GM12878 (cell line): Measurements from ENCODE around the gene KRTAP10-5. TPM values are rescaled to one million over a fixed set of nuclear protein-coding genes. Genes with fewer than 3 reads are reported as not detected.

ENCODE experiments used
- ATAC-seq: fragments of 200-7000 bp; cut with Tn5 transposase; 3 replicates; pipeline ENCODE4 v1.9.1; 2020; ENCODE audit warnings: mild to moderate bottlenecking, moderate library complexity
- BruUV-seq: library from RNA; stranded (reverse); fragments of 400-500 nt; replicated peaks from 2 replicates; lab custom pipeline; 2021; lab: Mats Ljungman, UMichigan
- CTCF ChIA-PET: fragments of 300-600 bp; sonication (Branson Sonifier 250); formaldehyde crosslinking; extraction: SDS; loops from one replicate; lab custom pipeline; 2021; ENCODE audit warnings: inconsistent platforms; lab: Yijun Ruan, JAX
- POLR2A ChIA-PET: fragments of 350-600 bp; formaldehyde crosslinking; extraction: SDS; loops from one replicate; lab custom pipeline; 2021; ENCODE audit warnings: inconsistent platforms; lab: Charles Lee
- RAD21 ChIA-PET: fragments of 300-600 bp; sonication (Branson Sonifier 250); formaldehyde crosslinking; loops from one replicate; lab custom pipeline; 2023; ENCODE audit warnings: antibody characterized with exemption; ENCODE audit not compliant: unreplicated experiment; lab: Charles Lee
- SMC1A ChIA-PET: fragments of 300-600 bp; sonication (Branson Sonifier 250); formaldehyde crosslinking; loops from one replicate; lab custom pipeline; 2023; ENCODE audit not compliant: unreplicated experiment, uncharacterized antibody; lab: Charles Lee
- DNase-seq: peaks from one replicate; pipeline ENCODE4 v3.0.0-alpha.2; 2011; ENCODE audit warnings: low read depth, low spot score
- FAIRE-seq: peaks from 3 replicates; lab custom pipeline; 2011; peaks lifted over from hg19 to GRCh38; lab: Jason Lieb, UNC
- H2AFZ ChIP-seq: 2 replicates; pipeline ENCODE4 v1.6.0; 2011; ENCODE audit warnings: low read depth, low read length, control low read depth; ENCODE audit not compliant: control insufficient read depth
- H3K27ac ChIP-seq: 2 replicates; pipeline ENCODE4 v1.5.1; 2011; ENCODE audit warnings: control low read depth; ENCODE audit not compliant: control insufficient read depth, insufficient read depth
- H3K27me3 ChIP-seq, 2 experiments: replicated peaks in 1 of 2; 2 replicates each; pipeline versions ENCODE4 v1.6.0 to v1.6.1; 2011; ENCODE audit warnings: low read length in 1 of 2; ENCODE audit not compliant: control insufficient read depth in 2 of 2, insufficient read depth in 2 of 2
- H3K36me3 ChIP-seq, 2 experiments: 2 replicates each; pipeline ENCODE4 v1.5.1; 2011; ENCODE audit warnings: low read length in 1 of 2; ENCODE audit not compliant: control insufficient read depth in 2 of 2, insufficient read depth in 2 of 2
- H3K4me1 ChIP-seq: 2 replicates; pipeline ENCODE4 v1.6.1; 2011; ENCODE audit warnings: mild to moderate bottlenecking, low read length, moderate library complexity, mixed read lengths; ENCODE audit not compliant: control insufficient read depth, insufficient read depth
- H3K4me2 ChIP-seq: 2 replicates; pipeline ENCODE4 v1.6.0; 2011; ENCODE audit warnings: control low read depth; ENCODE audit not compliant: control insufficient read depth, insufficient read depth
- H3K4me3 ChIP-seq: fragments of 200-600 bp; sonication (generic); 2 replicates; pipeline ENCODE4 v1.5.1; 2016
- H3K79me2 ChIP-seq: 2 replicates; pipeline ENCODE4 v1.6.0; 2011; ENCODE audit warnings: low read length; ENCODE audit not compliant: control insufficient read depth, insufficient read depth
- H3K9ac ChIP-seq: 2 replicates; pipeline ENCODE4 v1.8.0; 2011; ENCODE audit warnings: low read length, control low read depth, mixed read lengths; ENCODE audit not compliant: control insufficient read depth, insufficient read depth
- H3K9me3 ChIP-seq: replicated peaks from 3 replicates; pipeline ENCODE4 v1.5.1; 2011; ENCODE audit warnings: mild to moderate bottlenecking, low read length; ENCODE audit not compliant: control insufficient read depth, insufficient read depth
- H4K20me1 ChIP-seq: 2 replicates; pipeline ENCODE4 v1.6.0; 2011; ENCODE audit not compliant: control insufficient read depth, insufficient read depth
- CHD2 ChIP-seq: IDR thresholded peaks from 2 replicates; pipeline ENCODE4 v1.6.1; 2011; ENCODE audit warnings: low read depth, low read length, improper control_type of control experiment, borderline replicate concordance
- CREM ChIP-seq: IDR thresholded peaks from 2 replicates; pipeline ENCODE4 v1.6.1; 2014; ENCODE audit warnings: antibody characterized with exemption, low read depth
- FOXK2 ChIP-seq: fragments of 450-650 bp; IDR thresholded peaks from 2 replicates; pipeline ENCODE4 v1.6.1; 2017; ENCODE audit warnings: mild to moderate bottlenecking, moderate library complexity
- GATAD2B ChIP-seq: fragments of 450-650 bp; conservative IDR thresholded peaks from 2 replicates; pipeline ENCODE4 v1.6.1; 2017; ENCODE audit warnings: low read depth, mild to moderate bottlenecking, moderate library complexity
- PML ChIP-seq: IDR thresholded peaks from 2 replicates; pipeline ENCODE4 v1.6.1; 2012; ENCODE audit warnings: low read length, inconsistent platforms
- RAD21 ChIP-seq: IDR thresholded peaks from 2 replicates; pipeline ENCODE4 v1.6.1; 2011; ENCODE audit warnings: mild to moderate bottlenecking, low read depth, low read length, moderate library complexity; ENCODE audit not compliant: insufficient read depth
- RB1 ChIP-seq: fragments of 450-650 bp; formaldehyde crosslinking; IDR thresholded peaks from 2 replicates; pipeline ENCODE4 v1.6.1; 2017; ENCODE audit warnings: mild to moderate bottlenecking, borderline replicate concordance
- SMAD1 ChIP-seq: fragments of 450-650 bp; IDR thresholded peaks from 2 replicates; pipeline ENCODE4 v1.6.1; 2018; ENCODE audit warnings: mild to moderate bottlenecking, low read depth; ENCODE audit not compliant: partially characterized antibody
- SREBF2 ChIP-seq: IDR thresholded peaks from 2 replicates; pipeline ENCODE4 v1.6.1; 2012; ENCODE audit warnings: mild to moderate bottlenecking, low read length
- STAT1 ChIP-seq: fragments of 450-650 bp; conservative IDR thresholded peaks from 2 replicates; pipeline ENCODE4 v1.6.1; 2014; ENCODE audit warnings: antibody characterized with exemption, mild to moderate bottlenecking
- SUPT20H ChIP-seq: IDR thresholded peaks from 2 replicates; pipeline ENCODE4 v1.6.1; 2011; ENCODE audit warnings: low read depth, mild to moderate bottlenecking, low read length, moderate library complexity, borderline replicate concordance; ENCODE audit not compliant: control insufficient read depth
- TCF3 ChIP-seq: IDR thresholded peaks from 2 replicates; pipeline ENCODE4 v1.6.1; 2012; ENCODE audit warnings: low read depth, mild to moderate bottlenecking, low read length, borderline replicate concordance; ENCODE audit not compliant: insufficient read depth
- TCF7 ChIP-seq: IDR thresholded peaks from 2 replicates; pipeline ENCODE4 v1.6.1; 2014; ENCODE audit warnings: antibody characterized with exemption, borderline replicate concordance
- WGBS: methylation state at CpG from one replicate; pipeline ENCODE4 v1.1.6; 2016; ENCODE audit warnings: low lambda C conversion rate; ENCODE audit not compliant: insufficient replicate concordance, insufficient coverage; ENCODE audit errors: missing lambda C conversion rate; 5-methylcytosine and 5-hydroxymethylcytosine counted together
- in situ Hi-C: fragments of 300-500 bp; cut with MboI; formaldehyde crosslinking; loops from 9 replicates; pipeline ENCODE4 v1.14.3; 2018; ENCODE audit warnings: mixed read lengths
- intact Hi-C: fragments of 100-400 bp; cut with micrococcal nuclease; formaldehyde crosslinking; loops from one replicate; pipeline ENCODE4 v1.14.2; 2022; ENCODE audit not compliant: unreplicated experiment
- polyA plus RNA-seq, 11 experiments: library from polyadenylated mRNA; depleted of rRNA in 4 of 11; unstranded in 6 of 11; stranded (reverse) in 5 of 11; fragments of >200 nt; fragmentation: Nextera tagmentation in 4 of 11; fragmentation: Illumina TruSeq in 1 of 11; extraction: Ambion mirVana in 4 of 11; extraction: Trizol in 1 of 11; gene quantifications; 1 replicate in 1 of 11; 2 replicates in 10 of 11; pipeline versions ENCODE4 v1.2.1 to v1.2.3, GENCODE V29; 2011 to 2016; ENCODE audit warnings: inconsistent platforms in 2 of 11, missing spikeins in 2 of 11, low read depth in 1 of 11
- total RNA-seq, 4 experiments: library from RNA; depleted of rRNA in 3 of 4; stranded (reverse); fragments of >200 nt in 3 of 4; fragmentation: Illumina TruSeq in 1 of 4; extraction: Trizol in 1 of 4; gene quantifications; 2 replicates each; pipeline versions ENCODE4 v1.2.1 to v1.2.3, GENCODE V29; 2013 to 2021
- TF ChIP-seq, protein P1 (sequence below): fragments of 450-650 bp; IDR thresholded peaks from 2 replicates; pipeline ENCODE4 v1.6.1; 2017; ENCODE audit warnings: mild to moderate bottlenecking, low read depth, inconsistent platforms; ENCODE audit not compliant: poor library complexity, severe bottlenecking

Gene KRTAP10-5
- total and polyA plus RNA-seq, 10 of the 15 experiments (the other 5 are each of a cell fraction or from before 2014, with no cell fraction given) = not detected

DNA sequence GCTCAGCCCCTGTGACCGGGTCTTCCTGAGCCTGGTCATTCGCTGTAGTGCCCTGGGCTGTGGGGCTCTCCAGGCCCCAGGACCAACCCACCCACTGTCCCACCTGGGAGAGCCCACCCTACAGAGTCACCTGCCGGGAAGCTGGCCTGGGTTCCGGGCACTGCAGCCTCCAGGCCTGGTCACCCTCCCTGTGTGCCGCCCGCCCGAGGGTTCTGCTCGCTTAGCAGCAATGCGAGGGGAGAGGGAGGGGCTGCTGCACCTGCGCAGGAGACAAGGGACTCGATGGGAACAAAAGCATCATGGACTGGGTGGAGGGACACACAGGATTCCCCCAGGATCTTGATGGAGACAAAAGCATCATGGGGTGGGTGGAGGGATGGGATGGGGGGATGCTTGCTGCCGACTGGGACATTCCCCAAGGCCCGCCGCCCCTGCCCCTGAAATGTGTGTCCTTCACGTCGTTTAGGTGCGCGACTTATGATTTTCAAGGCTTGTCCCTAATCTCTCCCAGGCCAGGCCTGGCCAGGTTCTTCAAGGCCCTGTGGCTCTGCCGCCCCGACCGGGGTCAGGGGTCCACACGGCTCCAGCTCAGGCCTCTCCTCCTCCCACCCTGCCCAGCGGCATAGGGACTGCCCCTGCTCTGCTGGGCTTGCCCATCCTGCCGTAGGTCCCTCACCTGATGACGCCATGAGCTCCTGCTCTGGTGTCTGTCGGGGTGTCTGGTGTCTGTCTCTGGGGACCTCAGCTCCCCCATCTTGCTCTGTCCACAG, 33.2 kb upstream of the KRTAP10-5 start:
- H3K27me3 ChIP-seq = no peaks in the 10 kb centered on the region
- H3K9ac ChIP-seq = no peak overlapping the region
- WGBS = 64% methylated on average over 23 of the region's 26 CpGs
- in situ Hi-C loops = no loop called here
- ChIA-PET SMC1A (no interaction called here), RAD21 (no interaction called here)
- no peak for FAIRE-seq
- H3K4me2 ChIP-seq = no peak overlapping the region
- no TSS peak for BruUV-seq
- no peak overlapping the region for H2AFZ ChIP-seq
- H3K9me3 ChIP-seq = peaks cover 2% of the 10 kb centered on the region; the same call in 1 of the 3 replicates
- TF ChIP-seq SMAD1 = no peak
- no peak for TF ChIP-seq TCF3
- TF ChIP-seq RAD21 = no peak
- no peak for TF ChIP-seq STAT1
- no peak for TF ChIP-seq GATAD2B
- no peak for TF ChIP-seq FOXK2
- no peak for TF ChIP-seq PML
- no peak for TF ChIP-seq SREBF2
- no peak for TF ChIP-seq RB1
- TF ChIP-seq, protein P1, sequence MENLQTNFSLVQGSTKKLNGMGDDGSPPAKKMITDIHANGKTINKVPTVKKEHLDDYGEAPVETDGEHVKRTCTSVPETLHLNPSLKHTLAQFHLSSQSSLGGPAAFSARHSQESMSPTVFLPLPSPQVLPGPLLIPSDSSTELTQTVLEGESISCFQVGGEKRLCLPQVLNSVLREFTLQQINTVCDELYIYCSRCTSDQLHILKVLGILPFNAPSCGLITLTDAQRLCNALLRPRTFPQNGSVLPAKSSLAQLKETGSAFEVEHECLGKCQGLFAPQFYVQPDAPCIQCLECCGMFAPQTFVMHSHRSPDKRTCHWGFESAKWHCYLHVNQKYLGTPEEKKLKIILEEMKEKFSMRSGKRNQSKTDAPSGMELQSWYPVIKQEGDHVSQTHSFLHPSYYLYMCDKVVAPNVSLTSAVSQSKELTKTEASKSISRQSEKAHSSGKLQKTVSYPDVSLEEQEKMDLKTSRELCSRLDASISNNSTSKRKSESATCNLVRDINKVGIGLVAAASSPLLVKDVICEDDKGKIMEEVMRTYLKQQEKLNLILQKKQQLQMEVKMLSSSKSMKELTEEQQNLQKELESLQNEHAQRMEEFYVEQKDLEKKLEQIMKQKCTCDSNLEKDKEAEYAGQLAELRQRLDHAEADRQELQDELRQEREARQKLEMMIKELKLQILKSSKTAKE = no peak
- TF ChIP-seq TCF7 = no peak
- no peak for TF ChIP-seq SUPT20H
- TF ChIP-seq CREM = no peak
- TF ChIP-seq CHD2 = no peak
- TF ChIP-seq, all 136 proteins: peak for 0
- DNase-seq (no peak), ATAC-seq (no peak)
- intact Hi-C loops = no loop called here
- no peaks in the 10 kb centered on the region for H4K20me1 ChIP-seq
- H3K4me1 ChIP-seq = no peaks in the 10 kb centered on the region
- CTCF ChIA-PET = no interaction called here
- H3K27ac ChIP-seq = no peak overlapping the region
- no peaks in the 10 kb centered on the region for H3K79me2 ChIP-seq
- H3K36me3 ChIP-seq = no peaks in the 10 kb centered on the region
- POLR2A ChIA-PET = no interaction called here
- H3K4me3 ChIP-seq = no peak overlapping the region
